MM.1S (cell line): ENCODE results near the gene CALU.

ENCODE experiments used
- DNase-seq: peaks from one replicate; pipeline ENCODE4 v3.0.0-alpha.2; 2015
- H2AFZ ChIP-seq: fragments of 300-600 bp; sonication (generic); 2 replicates; pipeline ENCODE4 v1.6.0; 2016; ENCODE audit warnings: antibody characterized with exemption, low read length
- H3F3A ChIP-seq: fragments of 300-600 bp; sonication (generic); 2 replicates; pipeline ENCODE4 v1.6.1; 2016; ENCODE audit warnings: mild to moderate bottlenecking, antibody characterized with exemption, low read length, moderate library complexity, mixed read lengths; ENCODE audit not compliant: insufficient read depth
- H3K27ac ChIP-seq: fragments of 300-600 bp; sonication (generic); 2 replicates; pipeline ENCODE4 v1.5.1; 2016; ENCODE audit warnings: mild to moderate bottlenecking, low read length
- H3K27me3 ChIP-seq: fragments of 300-600 bp; sonication (generic); replicated peaks from 2 replicates; pipeline ENCODE4 v1.6.0; 2016; ENCODE audit warnings: low read length; ENCODE audit not compliant: insufficient read depth
- H3K36me3 ChIP-seq: fragments of 300-600 bp; sonication (generic); replicated peaks from 2 replicates; pipeline ENCODE4 v1.6.1; 2016; ENCODE audit warnings: mild to moderate bottlenecking, low read length, mixed read lengths; ENCODE audit not compliant: insufficient read depth
- H3K4me1 ChIP-seq: fragments of 300-600 bp; sonication (generic); 2 replicates; pipeline ENCODE4 v1.6.1; 2016; ENCODE audit warnings: low read length, mixed read lengths
- H3K4me2 ChIP-seq: fragments of 300-600 bp; sonication (generic); 2 replicates; pipeline ENCODE4 v1.6.0; 2016; ENCODE audit warnings: low read depth, low read length
- H3K4me3 ChIP-seq: fragments of 300-600 bp; sonication (generic); 2 replicates; pipeline ENCODE4 v1.5.1; 2016; ENCODE audit warnings: low read length, mixed read lengths
- H3K79me2 ChIP-seq: fragments of 300-600 bp; sonication (generic); 2 replicates; pipeline ENCODE4 v1.6.1; 2016; ENCODE audit warnings: mixed run types, low read length, mixed read lengths
- H3K9ac ChIP-seq: fragments of 300-600 bp; sonication (generic); 2 replicates; pipeline ENCODE4 v1.6.1; 2016; ENCODE audit warnings: low read length, mixed read lengths
- H3K9me2 ChIP-seq: fragments of 300-600 bp; sonication (generic); replicated peaks from 2 replicates; pipeline ENCODE4 v1.6.1; 2016; ENCODE audit warnings: mild to moderate bottlenecking, low read length, mixed read lengths; ENCODE audit not compliant: insufficient read depth
- H3K9me3 ChIP-seq: fragments of 300-600 bp; sonication (generic); replicated peaks from 2 replicates; pipeline ENCODE4 v1.6.1; 2016; ENCODE audit warnings: mild to moderate bottlenecking, low read length, mixed read lengths; ENCODE audit not compliant: insufficient read depth
- H4K20me1 ChIP-seq: fragments of 300-600 bp; sonication (generic); 2 replicates; pipeline ENCODE4 v1.6.1; 2016; ENCODE audit warnings: mild to moderate bottlenecking, low read length, moderate library complexity, mixed read lengths; ENCODE audit not compliant: insufficient read depth
- EZH2 ChIP-seq: fragments of 300-600 bp; sonication (generic); optimal IDR thresholded peaks from 2 replicates; pipeline ENCODE3; 2017; ENCODE audit warnings: low read depth, mild to moderate bottlenecking, antibody characterized with exemption, low read length, mixed read lengths
- EZH2phosphoT487 ChIP-seq: fragments of 300-600 bp; sonication (generic); IDR thresholded peaks from 2 replicates; pipeline ENCODE4 v1.6.1; 2018; ENCODE audit warnings: antibody characterized with exemption, low read length
- TF ChIP-seq, protein P1 (sequence below): fragments of 300-600 bp; sonication (generic); IDR thresholded peaks from 2 replicates; pipeline ENCODE4 v1.5.1; 2016; ENCODE audit warnings: antibody characterized with exemption, low read length, mixed read lengths

The CALU gene

DNA sequence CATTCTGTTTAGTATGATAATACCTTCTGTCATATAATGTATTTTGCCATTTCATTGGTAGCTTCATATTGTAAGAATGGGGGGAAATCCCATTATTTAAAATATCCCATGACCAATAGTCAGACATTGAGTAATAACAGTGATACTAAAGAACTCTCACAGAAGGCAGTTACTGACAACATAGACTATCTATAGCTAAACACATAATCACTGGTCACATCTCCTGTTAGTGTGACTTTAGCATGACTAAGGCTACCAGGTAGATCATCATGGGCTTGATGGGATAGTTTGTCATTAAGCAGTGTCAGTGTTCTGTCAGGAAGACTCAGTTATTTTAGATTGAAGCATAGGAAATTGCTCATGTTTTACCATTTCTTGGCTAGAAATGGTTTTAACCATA, 20.1 kb downstream of the CALU start:
- no peaks in the 10 kb centered on the region for H3K9me3 ChIP-seq
- H3K9ac ChIP-seq = no peak overlapping the region
- H3K27ac ChIP-seq = no peak overlapping the region
- H3F3A ChIP-seq = no peaks in the 10 kb centered on the region
- no peaks in the 10 kb centered on the region for H3K27me3 ChIP-seq
- no peaks in the 10 kb centered on the region for H3K9me2 ChIP-seq
- H4K20me1 ChIP-seq = no peaks in the 10 kb centered on the region; the same call in 1 of the 2 replicates
- peaks cover 4% of the 10 kb centered on the region for H3K36me3 ChIP-seq
- H3K4me2 ChIP-seq = no peak overlapping the region
- no peak for DNase-seq
- no peaks in the 10 kb centered on the region for H3K4me1 ChIP-seq
- peaks cover 20% of the 10 kb centered on the region for H3K79me2 ChIP-seq
- no peak overlapping the region for H3K4me3 ChIP-seq
- no peak overlapping the region for H2AFZ ChIP-seq
- no peak for TF ChIP-seq EZH2
- TF ChIP-seq EZH2phosphoT487 = no peak
- TF ChIP-seq, protein P1, sequence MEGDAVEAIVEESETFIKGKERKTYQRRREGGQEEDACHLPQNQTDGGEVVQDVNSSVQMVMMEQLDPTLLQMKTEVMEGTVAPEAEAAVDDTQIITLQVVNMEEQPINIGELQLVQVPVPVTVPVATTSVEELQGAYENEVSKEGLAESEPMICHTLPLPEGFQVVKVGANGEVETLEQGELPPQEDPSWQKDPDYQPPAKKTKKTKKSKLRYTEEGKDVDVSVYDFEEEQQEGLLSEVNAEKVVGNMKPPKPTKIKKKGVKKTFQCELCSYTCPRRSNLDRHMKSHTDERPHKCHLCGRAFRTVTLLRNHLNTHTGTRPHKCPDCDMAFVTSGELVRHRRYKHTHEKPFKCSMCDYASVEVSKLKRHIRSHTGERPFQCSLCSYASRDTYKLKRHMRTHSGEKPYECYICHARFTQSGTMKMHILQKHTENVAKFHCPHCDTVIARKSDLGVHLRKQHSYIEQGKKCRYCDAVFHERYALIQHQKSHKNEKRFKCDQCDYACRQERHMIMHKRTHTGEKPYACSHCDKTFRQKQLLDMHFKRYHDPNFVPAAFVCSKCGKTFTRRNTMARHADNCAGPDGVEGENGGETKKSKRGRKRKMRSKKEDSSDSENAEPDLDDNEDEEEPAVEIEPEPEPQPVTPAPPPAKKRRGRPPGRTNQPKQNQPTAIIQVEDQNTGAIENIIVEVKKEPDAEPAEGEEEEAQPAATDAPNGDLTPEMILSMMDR = no peak

DNA sequence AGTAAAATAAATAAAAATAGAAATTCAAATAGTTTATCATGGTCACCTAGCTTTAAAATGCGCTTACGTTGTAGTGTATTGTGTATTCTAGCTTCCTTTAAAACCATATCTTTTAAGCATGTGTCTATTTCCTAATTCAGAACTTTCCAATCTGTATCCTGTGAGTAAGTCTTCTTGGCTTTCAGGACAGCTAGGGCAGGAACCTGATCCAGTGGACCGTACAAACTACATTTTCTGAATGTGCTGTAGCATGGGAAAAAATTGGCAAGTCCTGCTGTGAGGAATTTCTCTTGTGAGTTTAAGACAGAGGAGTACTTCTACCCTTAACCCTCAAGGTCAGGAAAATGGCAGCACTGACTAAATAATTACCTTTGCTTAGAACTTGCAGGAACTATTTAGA, 24.4 kb downstream of the CALU start:
- Histone ChIP-seq H3K27me3 (no peaks in the 10 kb centered on the region), H3F3A (no peaks in the 10 kb centered on the region), H3K4me2 (no peak overlapping the region), H3K4me1 (no peaks in the 10 kb centered on the region), H3K36me3 (peaks cover 13% of the 10 kb centered on the region), H3K27ac (no peak overlapping the region), H3K9ac (no peak overlapping the region), H3K9me2 (no peaks in the 10 kb centered on the region), H4K20me1 (no peaks in the 10 kb centered on the region), H3K4me3 (no peak overlapping the region), H3K79me2 (no peaks in the 10 kb centered on the region), H3K9me3 (no peaks in the 10 kb centered on the region), H2AFZ (no peak overlapping the region)
- DNase-seq = no peak
- no peak for TF ChIP-seq EZH2phosphoT487
- TF ChIP-seq, protein P1 = no peak
- no peak for TF ChIP-seq EZH2

DNA sequence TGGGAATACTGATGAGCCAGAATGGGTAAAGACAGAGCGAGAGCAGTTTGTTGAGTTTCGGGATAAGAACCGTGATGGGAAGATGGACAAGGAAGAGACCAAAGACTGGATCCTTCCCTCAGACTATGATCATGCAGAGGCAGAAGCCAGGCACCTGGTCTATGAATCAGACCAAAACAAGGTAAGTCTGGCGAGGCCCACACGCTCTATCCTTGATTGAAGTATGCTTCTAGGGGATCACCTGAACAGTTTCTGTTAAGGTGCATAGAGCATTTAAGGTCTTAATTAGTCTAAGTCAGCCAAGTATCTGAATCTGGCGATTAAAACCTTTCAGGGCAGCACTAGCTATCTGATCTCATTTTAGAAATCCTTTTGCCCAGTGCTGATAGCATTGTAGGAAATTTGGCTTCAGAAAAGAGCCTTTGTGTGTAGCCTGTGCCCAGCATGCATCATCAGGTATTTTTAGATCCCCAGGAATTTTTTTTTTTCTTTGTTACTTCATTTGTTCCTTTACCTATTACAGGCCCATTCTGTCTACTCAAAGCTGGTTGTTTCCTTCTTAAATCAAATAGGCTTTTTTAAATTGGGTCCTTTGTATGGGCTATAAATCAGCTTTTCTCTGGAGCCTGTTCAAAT, 28.4 kb downstream of the CALU start:
- TF ChIP-seq EZH2phosphoT487 = no peak
- TF ChIP-seq, protein P1 = no peak
- no peak overlapping the region for H3K4me3 ChIP-seq
- H3K79me2 ChIP-seq = no peaks in the 10 kb centered on the region
- no peak overlapping the region for H2AFZ ChIP-seq
- H3F3A ChIP-seq = no peaks in the 10 kb centered on the region
- H3K9ac ChIP-seq = no peak overlapping the region
- H3K36me3 ChIP-seq = peaks cover 24% of the 10 kb centered on the region
- H3K27me3 ChIP-seq = no peaks in the 10 kb centered on the region
- no peak overlapping the region for H3K27ac ChIP-seq
- no peak overlapping the region for H3K4me2 ChIP-seq
- H3K4me1 ChIP-seq = no peaks in the 10 kb centered on the region
- DNase-seq = no peak
- H3K9me2 ChIP-seq = no peaks in the 10 kb centered on the region
- no peaks in the 10 kb centered on the region for H3K9me3 ChIP-seq
- no peaks in the 10 kb centered on the region for H4K20me1 ChIP-seq
